ENCODE data around the gene PLEKHG4.

The PLEKHG4 gene, protein sequence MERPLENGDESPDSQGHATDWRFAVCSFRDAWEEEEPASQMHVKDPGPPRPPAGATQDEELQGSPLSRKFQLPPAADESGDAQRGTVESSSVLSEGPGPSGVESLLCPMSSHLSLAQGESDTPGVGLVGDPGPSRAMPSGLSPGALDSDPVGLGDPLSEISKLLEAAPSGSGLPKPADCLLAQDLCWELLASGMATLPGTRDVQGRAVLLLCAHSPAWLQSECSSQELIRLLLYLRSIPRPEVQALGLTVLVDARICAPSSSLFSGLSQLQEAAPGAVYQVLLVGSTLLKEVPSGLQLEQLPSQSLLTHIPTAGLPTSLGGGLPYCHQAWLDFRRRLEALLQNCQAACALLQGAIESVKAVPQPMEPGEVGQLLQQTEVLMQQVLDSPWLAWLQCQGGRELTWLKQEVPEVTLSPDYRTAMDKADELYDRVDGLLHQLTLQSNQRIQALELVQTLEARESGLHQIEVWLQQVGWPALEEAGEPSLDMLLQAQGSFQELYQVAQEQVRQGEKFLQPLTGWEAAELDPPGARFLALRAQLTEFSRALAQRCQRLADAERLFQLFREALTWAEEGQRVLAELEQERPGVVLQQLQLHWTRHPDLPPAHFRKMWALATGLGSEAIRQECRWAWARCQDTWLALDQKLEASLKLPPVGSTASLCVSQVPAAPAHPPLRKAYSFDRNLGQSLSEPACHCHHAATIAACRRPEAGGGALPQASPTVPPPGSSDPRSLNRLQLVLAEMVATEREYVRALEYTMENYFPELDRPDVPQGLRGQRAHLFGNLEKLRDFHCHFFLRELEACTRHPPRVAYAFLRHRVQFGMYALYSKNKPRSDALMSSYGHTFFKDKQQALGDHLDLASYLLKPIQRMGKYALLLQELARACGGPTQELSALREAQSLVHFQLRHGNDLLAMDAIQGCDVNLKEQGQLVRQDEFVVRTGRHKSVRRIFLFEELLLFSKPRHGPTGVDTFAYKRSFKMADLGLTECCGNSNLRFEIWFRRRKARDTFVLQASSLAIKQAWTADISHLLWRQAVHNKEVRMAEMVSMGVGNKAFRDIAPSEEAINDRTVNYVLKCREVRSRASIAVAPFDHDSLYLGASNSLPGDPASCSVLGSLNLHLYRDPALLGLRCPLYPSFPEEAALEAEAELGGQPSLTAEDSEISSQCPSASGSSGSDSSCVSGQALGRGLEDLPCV

DNA sequence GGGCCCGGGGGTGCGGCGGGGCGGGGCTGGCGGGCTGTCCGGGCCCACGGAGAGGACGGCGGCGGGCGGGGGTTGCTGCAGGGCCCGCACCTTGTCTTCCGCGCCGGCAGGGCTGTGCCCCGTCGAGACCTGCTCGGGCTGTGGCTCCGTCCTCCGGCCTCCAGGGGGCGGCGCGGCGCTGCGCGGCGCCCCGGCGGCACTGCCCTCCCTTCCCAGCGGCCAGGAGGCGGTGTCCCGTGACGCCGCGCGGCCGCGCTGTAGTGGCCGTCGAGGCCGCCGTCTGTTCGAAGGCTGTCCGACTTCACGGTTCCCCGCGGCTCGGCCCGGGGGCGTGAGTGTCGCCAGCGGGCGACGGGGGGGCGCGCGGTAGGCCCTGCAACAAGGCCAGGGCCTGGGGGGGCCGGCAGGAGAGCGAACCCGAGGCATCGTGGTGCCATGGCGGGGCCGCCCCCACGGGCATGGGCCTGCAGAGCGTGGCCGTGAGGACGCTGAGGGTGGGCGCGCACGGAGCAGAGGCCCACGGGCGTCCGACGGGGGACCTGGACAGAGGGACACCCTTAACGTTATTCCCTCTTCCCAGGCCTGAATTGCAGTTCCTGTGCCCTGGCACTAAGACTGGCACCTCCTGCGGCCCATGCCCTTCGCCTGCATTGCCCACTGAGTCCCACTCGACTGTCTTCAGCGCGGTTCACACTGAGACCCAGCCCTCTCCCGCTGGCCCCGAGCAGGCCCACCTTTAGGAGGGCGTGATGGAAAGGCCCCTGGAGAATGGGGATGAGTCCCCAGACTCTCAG lies at the start of gene PLEKHG4:
Gene PLEKHG4, plus strand, starts transcription at position 237 of the 794 bp plus-strand sequence. Its CDS starts 513 bp downstream, at position 750.
- Histone ChIP-seq H3K27ac (ENCODE audit: low read length) (peak within 1 kb of the TSS; percentile 45), H3K9me3 (ENCODE audit: control insufficient read depth in 1 of 2, low read length in 2 of 2) (no peaks in the 10 kb centered on the region), H3K36me3 (ENCODE audit: control insufficient read depth in 1 of 2, insufficient read depth in 2 of 2, low read length in 2 of 2) (peaks cover 0 to 9% of the 10 kb centered on the region in 2 donors), H3K27me3 (ENCODE audit: low read depth, low read length) (no peaks in the 10 kb centered on the region), H3K4me1 (ENCODE audit: control insufficient read depth in 1 of 2, insufficient read depth in 2 of 2, low read length in 2 of 2) (peaks cover 4 to 11% of the 10 kb centered on the region in 2 donors), H3K4me3 (ENCODE audit: low read depth in 1 of 2, low read length in 2 of 2) (peak within 1 kb of the TSS; percentile 59 to 60)

DNA sequence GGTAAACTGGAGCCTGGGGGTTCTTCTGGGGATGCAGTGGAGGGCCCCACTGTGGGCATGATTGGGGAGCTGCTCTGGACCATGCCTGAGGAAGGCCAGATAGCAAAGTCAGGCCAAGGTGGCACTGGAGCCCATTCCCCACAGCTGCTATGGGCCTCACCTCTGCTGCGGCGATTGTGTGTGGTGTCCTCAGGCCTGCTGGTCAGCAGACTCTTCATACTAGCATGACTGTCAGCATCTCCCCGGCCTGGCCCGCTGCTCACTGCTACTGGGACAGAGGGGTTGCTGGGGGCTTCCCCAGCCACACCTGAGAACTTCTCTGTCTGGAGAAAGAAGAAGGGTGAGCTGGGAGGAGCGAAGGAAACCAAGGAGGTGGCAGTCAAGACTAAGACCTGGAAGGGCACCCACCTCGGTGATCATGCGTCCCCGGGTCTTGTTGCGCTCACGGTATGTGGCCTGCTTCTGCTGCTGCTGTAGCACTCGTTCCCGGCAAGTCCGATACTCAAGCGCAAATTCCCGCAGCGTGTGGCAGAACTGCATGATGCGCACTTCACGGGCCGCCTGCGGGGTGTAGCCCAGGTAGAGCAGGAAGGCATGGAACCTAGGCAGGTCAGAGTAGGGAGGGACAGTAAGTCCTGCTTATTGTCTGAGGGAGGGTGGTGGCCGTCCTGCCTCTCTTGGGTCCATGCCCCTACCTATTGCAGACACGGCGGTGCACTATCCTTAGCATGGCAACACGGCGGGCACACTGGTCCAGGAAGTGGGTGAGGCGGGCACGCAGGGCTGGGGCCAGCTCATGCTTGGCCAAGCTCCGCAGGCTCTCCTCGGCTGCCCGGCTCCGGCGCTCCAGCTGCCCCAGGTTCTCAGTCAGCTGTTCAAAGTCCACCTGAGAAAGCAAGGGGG lies 49.2 kb upstream of the PLEKHG4 start:
- Histone ChIP-seq H3K4me3 (ENCODE audit: low read depth in 1 of 2, low read length in 2 of 2) (no peak overlapping the region), H3K4me1 (ENCODE audit: control insufficient read depth in 1 of 2, insufficient read depth in 2 of 2, low read length in 2 of 2) (peaks cover 8 to 23% of the 10 kb centered on the region in 2 donors), H3K9me3 (ENCODE audit: control insufficient read depth in 1 of 2, low read length in 2 of 2) (no peaks in the 10 kb centered on the region), H3K36me3 (ENCODE audit: control insufficient read depth in 1 of 2, insufficient read depth in 2 of 2, low read length in 2 of 2) (peaks cover 36 to 64% of the 10 kb centered on the region in 2 donors), H3K27me3 (ENCODE audit: low read depth, low read length) (no peaks in the 10 kb centered on the region), H3K27ac (ENCODE audit: low read length) (no peak overlapping the region)

DNA sequence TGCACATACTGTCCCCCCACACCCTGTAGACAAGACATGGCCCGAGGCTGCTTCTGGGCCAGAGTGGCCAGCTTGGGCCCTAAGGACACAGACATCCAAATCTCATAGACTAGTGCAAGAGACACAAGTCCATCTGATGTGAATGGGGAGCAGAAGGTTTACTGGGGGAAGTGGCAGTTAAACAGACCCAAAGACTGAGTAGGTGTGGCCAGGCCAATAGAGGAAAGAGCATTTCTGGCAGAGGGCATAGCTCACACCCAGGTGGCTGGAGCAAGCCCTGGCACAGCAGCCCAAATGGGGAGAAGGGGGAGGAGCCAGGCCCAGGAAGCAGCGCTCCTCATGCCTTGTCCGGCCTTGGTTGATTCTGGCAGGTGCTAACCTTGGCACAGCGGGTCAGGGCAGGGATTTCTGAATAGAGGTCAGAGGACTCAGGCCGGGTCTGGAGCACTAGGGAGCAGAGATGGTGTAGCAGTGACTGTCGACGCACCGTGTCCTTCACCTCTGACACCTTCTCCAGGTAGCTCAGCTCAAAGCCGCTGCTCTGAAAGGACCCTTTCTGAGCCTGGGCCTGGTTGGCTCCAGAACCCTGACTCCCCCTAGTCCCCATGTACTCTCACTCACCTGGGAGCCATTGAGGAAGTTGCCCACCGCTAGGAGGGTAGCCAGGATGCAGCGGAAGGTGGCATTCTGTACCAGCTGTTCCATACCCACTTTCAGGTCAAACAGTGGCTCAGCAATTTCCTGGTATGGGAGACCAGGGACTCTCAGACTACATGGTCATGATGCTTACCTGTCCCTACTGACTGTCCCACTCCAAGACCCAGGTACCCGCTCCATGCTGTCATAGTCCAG lies 48.3 kb upstream of the PLEKHG4 start:
- Histone ChIP-seq H3K27me3 (ENCODE audit: low read depth, low read length) (no peaks in the 10 kb centered on the region), H3K4me1 (ENCODE audit: control insufficient read depth in 1 of 2, insufficient read depth in 2 of 2, low read length in 2 of 2) (peaks cover 8 to 15% of the 10 kb centered on the region in 2 donors), H3K9me3 (ENCODE audit: control insufficient read depth in 1 of 2, low read length in 2 of 2) (no peaks in the 10 kb centered on the region), H3K4me3 (ENCODE audit: low read depth in 1 of 2, low read length in 2 of 2) (no peak overlapping the region), H3K27ac (ENCODE audit: low read length) (no peak overlapping the region), H3K36me3 (ENCODE audit: control insufficient read depth in 1 of 2, insufficient read depth in 2 of 2, low read length in 2 of 2) (peaks cover 43 to 70% of the 10 kb centered on the region in 2 donors)

DNA sequence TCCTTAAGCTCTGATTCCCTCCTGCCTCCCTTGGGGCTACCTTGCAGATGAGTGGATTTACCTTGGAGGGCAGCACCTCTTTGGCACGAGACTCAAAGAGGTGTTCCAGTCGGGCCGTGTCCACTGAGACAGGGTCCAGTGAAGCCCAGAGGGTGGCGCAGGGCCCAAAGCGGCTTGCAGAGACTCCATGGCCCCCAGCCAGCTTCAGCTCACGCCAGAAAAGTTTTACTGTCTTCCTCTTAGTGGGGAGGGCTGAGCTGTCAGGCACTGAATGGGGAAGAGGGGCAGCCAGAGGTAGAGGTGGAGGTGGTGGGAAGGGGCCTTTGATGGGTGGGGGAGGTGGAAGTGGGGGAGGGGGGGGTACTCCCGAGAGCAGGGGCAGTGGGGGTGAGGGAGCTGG lies 45.7 kb upstream of the PLEKHG4 start:
- Histone ChIP-seq H3K4me1 (ENCODE audit: control insufficient read depth in 1 of 2, insufficient read depth in 2 of 2, low read length in 2 of 2) (no peaks in the 10 kb centered on the region), H3K9me3 (ENCODE audit: control insufficient read depth in 1 of 2, low read length in 2 of 2) (no peaks in the 10 kb centered on the region), H3K4me3 (ENCODE audit: low read depth in 1 of 2, low read length in 2 of 2) (no peak overlapping the region), H3K27ac (ENCODE audit: low read length) (no peak overlapping the region), H3K27me3 (ENCODE audit: low read depth, low read length) (no peaks in the 10 kb centered on the region), H3K36me3 (ENCODE audit: control insufficient read depth in 1 of 2, insufficient read depth in 2 of 2, low read length in 2 of 2) (peaks cover 57 to 80% of the 10 kb centered on the region in 2 donors)

DNA sequence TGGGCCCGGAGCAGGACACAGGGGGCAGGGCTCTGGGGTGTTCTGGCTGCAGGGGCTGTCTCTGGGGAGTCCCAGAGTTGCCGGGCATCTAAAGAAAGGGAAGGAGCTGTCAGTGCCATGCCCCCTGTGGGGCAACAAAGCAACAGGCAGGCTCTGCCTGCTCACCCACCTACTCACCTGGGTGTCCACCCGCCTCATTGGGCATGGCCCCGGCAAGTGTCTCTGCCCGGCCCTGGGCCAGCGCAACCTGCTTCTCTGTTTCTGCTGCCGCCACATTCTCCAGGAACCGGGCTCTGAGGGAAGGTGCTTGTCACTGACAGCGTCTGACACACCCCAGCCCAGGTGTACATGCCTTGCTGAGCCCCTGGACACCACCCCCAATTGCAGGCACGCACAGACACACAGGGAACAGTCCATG lies 45.1 kb upstream of the PLEKHG4 start:
- Histone ChIP-seq H3K9me3 (ENCODE audit: control insufficient read depth in 1 of 2, low read length in 2 of 2) (no peaks in the 10 kb centered on the region), H3K27me3 (ENCODE audit: low read depth, low read length) (no peaks in the 10 kb centered on the region), H3K27ac (ENCODE audit: low read length) (no peak overlapping the region), H3K4me3 (ENCODE audit: low read depth in 1 of 2, low read length in 2 of 2) (no peak overlapping the region), H3K4me1 (ENCODE audit: control insufficient read depth in 1 of 2, insufficient read depth in 2 of 2, low read length in 2 of 2) (no peaks in the 10 kb centered on the region), H3K36me3 (ENCODE audit: control insufficient read depth in 1 of 2, insufficient read depth in 2 of 2, low read length in 2 of 2) (peaks cover 58 to 80% of the 10 kb centered on the region in 2 donors)

DNA sequence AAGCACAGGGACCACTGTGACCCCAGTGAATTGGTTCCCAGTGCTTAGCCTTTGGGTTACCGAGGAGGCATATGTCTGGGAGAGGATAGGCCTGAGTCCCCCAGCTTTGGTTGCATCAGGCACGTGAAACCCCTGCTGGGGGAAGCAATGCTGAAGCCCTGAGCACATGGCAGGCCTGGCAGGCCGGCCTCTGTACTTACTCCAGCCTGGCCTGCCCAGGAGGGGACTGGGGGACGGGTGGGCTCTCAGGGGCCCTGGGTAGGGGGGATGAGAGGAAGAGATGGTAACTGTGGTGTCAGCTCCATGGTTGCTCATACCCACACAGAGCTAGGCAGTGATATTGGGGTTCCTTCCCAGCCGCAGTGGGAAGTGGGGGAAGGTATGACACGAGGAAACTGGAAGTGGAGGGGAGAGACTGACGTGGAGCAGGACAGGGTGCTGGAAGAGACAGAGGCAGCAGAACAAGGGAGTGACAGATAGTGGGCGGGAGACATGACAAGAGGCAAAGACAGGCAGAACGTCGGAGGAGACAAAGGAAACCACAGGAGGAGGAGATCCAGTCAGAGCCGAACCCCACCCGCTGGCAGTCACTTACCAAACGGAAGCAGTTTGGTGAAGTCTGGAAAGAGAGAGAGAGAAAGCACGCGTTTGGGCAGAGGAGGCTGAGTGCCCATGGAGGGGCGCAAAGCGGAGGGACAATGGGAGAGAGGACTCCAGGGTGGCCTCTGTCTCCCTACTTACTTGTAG lies 43.3 kb upstream of the PLEKHG4 start:
- peaks cover 0 to 5% of the 10 kb centered on the region in 2 donors for H3K4me1 ChIP-seq (ENCODE audit: control insufficient read depth in 1 of 2, insufficient read depth in 2 of 2, low read length in 2 of 2)
- H3K4me3 ChIP-seq (ENCODE audit: low read depth in 1 of 2, low read length in 2 of 2) = no peak overlapping the region
- H3K27ac ChIP-seq (ENCODE audit: low read length) = no peak overlapping the region
- peaks cover 52 to 66% of the 10 kb centered on the region in 2 donors for H3K36me3 ChIP-seq (ENCODE audit: control insufficient read depth in 1 of 2, insufficient read depth in 2 of 2, low read length in 2 of 2)
- H3K9me3 ChIP-seq (ENCODE audit: control insufficient read depth in 1 of 2, low read length in 2 of 2) = no peaks in the 10 kb centered on the region
- H3K27me3 ChIP-seq (ENCODE audit: low read depth, low read length) = no peaks in the 10 kb centered on the region

DNA sequence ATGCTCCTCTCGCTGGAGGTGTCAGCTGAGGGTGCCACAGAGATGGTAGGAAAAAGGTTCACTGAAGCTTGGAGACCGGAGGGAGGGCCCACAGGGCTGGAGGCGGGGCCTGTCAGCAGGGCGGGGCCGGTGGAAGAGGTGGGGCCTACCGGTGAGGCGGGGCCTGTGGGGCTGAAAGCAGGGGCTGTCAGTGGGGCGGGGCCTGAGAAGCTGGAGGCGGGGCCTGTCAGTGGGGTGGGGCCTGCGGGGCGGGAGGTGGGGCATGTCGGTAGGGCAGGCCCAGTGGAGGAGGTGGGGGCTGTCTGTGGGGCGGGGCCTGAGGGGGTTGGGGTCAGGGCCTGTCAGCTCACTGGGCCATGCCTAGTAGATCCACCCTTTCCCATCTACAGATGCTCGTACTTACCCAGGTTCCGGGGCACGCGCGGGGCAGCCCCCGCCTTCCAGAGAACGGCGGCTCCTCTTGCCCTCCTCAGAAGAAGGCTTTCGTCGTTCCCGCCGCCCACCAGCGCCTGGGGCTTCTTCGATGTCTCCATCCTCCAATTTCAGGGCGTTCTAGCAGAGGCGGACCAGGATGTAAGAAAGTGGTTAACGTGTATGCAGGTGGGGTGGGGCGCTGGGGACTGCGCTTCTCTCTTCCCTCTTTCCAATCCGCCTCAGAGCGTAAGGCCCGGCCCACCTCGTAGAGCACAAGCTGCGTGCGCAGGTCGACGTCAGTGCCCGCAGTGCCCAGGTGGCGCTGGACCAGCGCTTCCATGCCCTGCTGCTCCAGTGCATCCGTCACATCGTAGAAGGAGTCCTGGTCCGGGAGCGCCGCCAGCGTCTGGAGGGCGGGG lies 42.6 kb upstream of the PLEKHG4 start:
- H3K9me3 ChIP-seq (ENCODE audit: control insufficient read depth in 1 of 2, low read length in 2 of 2) = no peaks in the 10 kb centered on the region
- peaks cover 44 to 63% of the 10 kb centered on the region in 2 donors for H3K36me3 ChIP-seq (ENCODE audit: control insufficient read depth in 1 of 2, insufficient read depth in 2 of 2, low read length in 2 of 2)
- H3K27me3 ChIP-seq (ENCODE audit: low read depth, low read length) = no peaks in the 10 kb centered on the region
- H3K27ac ChIP-seq (ENCODE audit: low read length) = no peak overlapping the region
- no peak overlapping the region for H3K4me3 ChIP-seq (ENCODE audit: low read depth in 1 of 2, low read length in 2 of 2)
- peaks cover 0 to 11% of the 10 kb centered on the region in 2 donors for H3K4me1 ChIP-seq (ENCODE audit: control insufficient read depth in 1 of 2, insufficient read depth in 2 of 2, low read length in 2 of 2)

DNA sequence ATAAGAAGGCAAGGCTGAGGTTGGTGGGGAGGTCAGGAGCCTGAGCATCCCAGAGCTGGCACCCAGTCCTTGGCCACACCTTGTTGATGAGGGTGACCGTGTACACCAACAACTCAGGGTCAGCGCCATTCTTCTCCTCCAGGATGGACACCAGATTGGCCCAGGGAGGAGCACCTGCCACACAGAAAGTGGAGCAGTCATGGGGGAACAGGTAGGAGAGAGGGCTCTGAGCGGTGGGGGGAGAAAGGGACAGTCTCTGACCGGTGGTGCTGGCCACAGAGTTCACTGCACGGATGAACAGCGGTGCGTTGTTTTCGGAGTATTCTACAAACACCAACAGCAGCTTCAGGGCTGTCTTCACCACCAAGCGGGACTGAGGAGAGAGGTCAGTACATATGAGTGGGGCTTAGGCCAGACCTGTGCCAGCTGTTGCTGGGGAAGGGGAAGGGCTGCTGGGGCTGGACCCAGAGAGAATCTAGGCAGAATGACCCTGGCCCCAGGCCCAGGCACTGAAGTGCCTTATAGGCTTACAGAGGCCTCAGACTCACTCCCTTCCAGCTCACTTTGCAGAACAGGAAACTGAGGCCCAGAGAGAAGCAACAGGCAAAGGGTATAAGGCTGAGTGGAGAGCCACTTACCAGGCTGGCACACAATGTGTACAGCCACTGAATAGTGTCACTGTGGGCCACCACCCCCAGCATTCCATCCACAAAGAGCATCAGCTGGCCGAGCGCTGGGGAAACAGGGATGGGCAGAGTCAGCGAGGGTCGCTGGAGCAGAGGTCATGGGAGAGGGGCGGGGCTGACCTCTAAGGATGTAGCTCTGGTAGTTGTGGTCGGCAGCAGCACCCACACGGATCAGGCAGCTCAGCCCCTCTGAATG lies 41.7 kb upstream of the PLEKHG4 start:
- Histone ChIP-seq H3K9me3 (ENCODE audit: control insufficient read depth in 1 of 2, low read length in 2 of 2) (no peaks in the 10 kb centered on the region), H3K4me1 (ENCODE audit: control insufficient read depth in 1 of 2, insufficient read depth in 2 of 2, low read length in 2 of 2) (peaks cover 0 to 11% of the 10 kb centered on the region in 2 donors), H3K36me3 (ENCODE audit: control insufficient read depth in 1 of 2, insufficient read depth in 2 of 2, low read length in 2 of 2) (peaks cover 42 to 62% of the 10 kb centered on the region in 2 donors), H3K27me3 (ENCODE audit: low read depth, low read length) (no peaks in the 10 kb centered on the region), H3K4me3 (ENCODE audit: low read depth in 1 of 2, low read length in 2 of 2) (no peak overlapping the region), H3K27ac (ENCODE audit: low read length) (no peak overlapping the region)
